GM18511 (cell line): Measurements from ENCODE around the gene ATXN7L3.

Experiments used
- ATAC-seq: cut with Tn5 transposase; IDR thresholded peaks from one replicate; pipeline ENCODE4 v1.9.1; 2021; ENCODE audit warnings: mild to moderate bottlenecking, moderate library complexity; ENCODE audit not compliant: unreplicated experiment

ATXN7L3 gene

DNA sequence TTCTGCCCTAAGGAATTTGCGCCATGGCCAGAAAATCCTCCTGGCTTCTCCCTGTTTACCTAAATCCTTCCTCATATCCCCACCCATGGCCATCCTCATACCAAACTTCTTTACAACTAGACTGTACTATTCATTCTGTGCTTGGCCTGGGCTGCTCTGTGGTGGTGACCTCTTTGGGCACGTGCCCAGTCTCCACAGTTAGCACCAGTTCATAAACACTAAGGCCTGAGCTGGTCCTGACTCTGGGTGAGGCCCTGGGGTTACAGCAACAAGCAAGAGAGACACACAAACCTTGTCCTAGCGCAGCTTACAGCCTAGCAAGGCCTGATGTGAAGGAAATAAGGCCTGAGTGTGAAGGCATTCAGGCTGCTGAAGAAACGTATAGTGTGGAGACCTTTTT, 3.1 kb upstream of the ATXN7L3 start:
- no peak for ATAC-seq

DNA sequence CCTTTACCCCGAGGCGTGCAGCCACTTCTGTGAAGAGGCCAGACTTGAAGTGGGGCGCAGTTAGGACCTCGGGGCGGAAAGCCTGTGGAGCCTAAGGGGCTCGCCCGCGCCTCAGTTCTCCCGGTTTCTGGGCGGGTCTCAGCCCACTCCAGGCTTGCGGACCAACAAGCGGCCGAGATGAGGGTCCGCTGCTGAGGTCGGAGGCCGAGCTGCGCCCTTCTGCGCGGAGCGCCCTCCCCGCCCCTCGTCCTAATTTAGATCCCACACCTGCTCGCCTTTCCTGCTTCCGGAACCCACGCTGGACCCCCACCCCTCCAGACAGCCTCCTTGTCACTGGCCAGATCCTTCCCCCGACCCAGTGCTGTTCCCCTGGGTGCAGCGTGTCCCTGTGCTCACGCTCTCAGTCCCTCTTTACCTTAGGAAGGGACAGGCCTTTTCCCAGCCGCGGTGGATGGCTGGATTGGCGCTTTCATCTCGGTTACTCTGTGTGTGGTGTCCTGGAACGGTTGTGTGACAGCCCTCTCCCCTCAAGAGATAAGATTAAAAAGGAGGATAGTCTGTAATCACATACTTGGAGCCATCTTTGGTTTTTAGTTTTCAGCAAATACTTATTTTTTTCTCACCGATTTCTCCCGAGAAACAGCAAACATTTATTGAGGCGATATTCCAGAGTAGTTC, 933 bp upstream of the ATXN7L3 start:
- ATAC-seq, result no peak

GRCh38 chr17:44198721-44199552, 747 bp downstream of the ATXN7L3 start:
- ATAC-seq, result peak; percentile 30

DNA sequence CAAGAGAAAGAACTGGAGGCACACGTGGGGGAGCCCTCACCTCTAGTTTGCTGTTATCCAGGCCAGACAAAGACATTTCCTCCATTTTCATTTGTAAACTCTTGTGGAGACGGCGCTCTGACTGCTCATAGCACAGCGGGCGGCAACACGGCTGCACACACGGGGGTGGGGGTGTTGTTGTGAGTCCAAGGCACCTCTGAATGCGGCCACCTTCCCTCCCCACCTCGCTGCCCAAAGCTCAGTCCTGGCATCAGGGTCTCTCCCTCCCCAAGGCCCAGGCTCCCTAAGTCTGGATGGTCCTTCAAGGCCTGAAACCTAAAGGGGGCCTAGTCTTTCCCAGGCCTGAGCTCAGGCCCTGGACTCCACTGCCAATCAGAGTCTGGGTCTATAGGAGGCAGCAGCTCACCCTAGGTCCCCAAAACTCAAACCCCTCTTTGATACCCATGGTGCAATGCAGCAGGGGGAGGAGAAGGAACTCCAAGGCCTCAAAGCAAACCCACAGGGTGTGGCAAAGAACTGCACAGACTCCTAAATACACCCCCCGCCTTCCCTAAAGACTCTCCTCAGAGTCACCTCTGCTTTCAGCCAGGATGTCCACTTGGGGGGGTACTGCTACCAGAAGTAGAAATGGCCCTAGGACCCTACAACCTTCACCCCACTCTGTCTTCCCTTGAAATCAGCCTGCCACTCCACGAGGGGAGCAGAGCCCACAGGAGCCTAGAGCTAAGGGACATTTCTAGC, 1.5 kb downstream of the ATXN7L3 start:
- no peak for ATAC-seq

DNA sequence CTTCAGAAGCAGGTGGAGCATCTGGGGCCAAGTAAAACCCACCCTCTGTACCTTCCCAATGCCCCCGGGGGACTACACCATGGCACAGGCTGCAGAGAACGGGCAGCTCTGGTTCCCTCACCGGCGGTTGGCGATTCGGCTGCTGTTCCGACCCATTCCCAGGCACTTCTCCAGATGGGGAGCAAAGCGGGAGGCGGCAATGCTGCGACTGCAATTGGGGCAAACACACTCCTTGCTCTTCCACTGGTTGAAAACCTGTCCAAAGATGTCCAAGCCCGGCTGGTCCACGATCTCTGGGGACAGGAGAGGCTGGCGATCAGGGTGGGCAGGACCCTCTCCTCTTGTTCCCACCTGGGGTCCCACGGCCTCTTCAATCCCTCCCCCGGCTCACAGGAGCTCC, 2.6 kb downstream of the ATXN7L3 start:
- ATAC-seq, result no peak

- no peak for ATAC-seq
These were observed 6.2 kb downstream of the ATXN7L3 start for GRCh38 chr17:44193326-44194084.

GRCh38 chr17:44192750-44193149, 6.9 kb downstream of the ATXN7L3 start:
- ATAC-seq, result no peak

GRCh38 chr17:44191941-44192496, 7.7 kb downstream of the ATXN7L3 start:
- no peak for ATAC-seq

DNA sequence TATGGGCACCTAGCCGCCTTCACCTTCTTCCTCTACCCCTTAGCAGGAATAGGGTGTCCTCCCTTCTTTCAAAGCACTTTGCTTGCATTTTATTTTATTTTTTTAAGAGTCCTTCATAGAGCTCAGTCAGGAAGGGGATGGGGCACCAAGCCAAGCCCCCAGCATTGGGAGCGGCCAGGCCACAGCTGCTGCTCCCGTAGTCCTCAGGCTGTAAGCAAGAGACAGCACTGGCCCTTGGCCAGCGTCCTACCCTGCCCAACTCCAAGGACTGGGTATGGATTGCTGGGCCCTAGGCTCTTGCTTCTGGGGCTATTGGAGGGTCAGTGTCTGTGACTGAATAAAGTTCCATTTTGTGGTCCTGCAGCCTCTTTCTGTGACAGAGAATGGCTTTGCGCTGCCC, 8.3 kb downstream of the ATXN7L3 start:
- no peak for ATAC-seq

- ATAC-seq, result no peak
These were observed 9.2 kb downstream of the ATXN7L3 start for GRCh38 chr17:44190481-44190880.

DNA sequence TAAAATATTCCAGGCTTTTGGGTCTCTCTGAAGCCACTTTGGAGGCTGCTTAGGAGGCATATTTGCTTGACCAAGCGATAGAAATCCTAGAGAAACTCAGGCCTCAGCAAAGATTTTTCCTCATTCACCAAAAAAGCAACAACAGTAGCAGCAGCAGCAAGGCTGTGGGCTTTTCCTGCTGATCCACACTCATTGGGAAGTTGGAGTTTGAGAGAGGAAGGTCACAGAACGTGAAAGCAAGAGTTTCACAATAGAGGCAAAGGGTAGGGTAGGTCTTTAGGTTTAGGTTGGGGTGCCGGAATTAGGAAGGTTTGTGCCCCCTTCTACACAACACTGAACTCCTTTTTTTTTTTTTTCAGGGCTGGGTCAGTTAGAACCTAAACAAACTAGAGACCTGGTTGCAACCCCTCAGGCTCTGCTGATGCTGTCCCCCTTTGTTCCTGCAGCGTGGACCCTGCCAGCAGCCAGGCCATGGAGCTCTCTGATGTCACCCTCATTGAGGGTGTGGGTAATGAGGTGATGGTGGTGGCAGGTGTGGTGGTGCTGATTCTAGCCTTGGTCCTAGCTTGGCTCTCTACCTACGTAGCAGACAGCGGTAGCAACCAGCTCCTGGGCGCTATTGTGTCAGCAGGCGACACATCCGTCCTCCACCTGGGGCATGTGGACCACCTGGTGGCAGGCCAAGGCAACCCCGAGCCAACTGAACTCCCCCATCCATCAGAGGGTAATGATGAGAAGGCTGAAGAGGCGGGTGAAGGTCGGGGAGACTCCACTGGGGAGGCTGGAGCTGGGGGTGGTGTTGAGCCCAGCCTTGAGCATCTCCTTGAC, 10.9 kb downstream of the ATXN7L3 start:
- ATAC-seq, result no peak

- ATAC-seq, result peak; percentile 60
These were observed 12.4 kb downstream of the ATXN7L3 start for GRCh38 chr17:44187131-44187899.

- ATAC-seq, result peak; percentile 90
These were observed 13.2 kb downstream of the ATXN7L3 start, which contains the start of gene TMUB2 for GRCh38 chr17:44186307-44187130. Gene TMUB2 (plus strand): TSS chr17:44186972. CDS start chr17:44187709, 737 bp downstream.

GRCh38 chr17:44184212-44184810, 15.4 kb downstream of the ATXN7L3 start:
- no peak for ATAC-seq

DNA sequence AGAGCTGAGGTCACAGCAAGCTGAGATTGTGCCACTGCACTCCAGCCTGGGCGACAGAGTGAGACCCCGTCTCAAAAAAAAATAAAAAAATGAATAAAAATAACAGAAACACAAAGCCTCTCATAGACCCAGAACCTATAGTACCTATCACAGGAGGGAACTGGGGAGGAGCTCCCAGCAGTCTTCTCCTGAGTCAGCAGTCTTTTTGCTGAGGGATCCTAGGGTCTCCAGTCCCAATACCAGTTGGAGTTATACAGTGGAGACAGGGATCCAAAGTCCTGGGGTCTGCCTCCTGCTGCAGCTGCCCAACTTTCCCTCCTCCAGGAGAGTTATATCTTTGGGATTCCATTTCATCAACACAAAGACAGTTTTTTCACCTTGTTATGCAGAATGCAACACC, 16.7 kb downstream of the ATXN7L3 start:
- ATAC-seq, result no peak

- ATAC-seq, result no peak
These were observed 21.6 kb downstream of the ATXN7L3 start for GRCh38 chr17:44178133-44178532.

DNA sequence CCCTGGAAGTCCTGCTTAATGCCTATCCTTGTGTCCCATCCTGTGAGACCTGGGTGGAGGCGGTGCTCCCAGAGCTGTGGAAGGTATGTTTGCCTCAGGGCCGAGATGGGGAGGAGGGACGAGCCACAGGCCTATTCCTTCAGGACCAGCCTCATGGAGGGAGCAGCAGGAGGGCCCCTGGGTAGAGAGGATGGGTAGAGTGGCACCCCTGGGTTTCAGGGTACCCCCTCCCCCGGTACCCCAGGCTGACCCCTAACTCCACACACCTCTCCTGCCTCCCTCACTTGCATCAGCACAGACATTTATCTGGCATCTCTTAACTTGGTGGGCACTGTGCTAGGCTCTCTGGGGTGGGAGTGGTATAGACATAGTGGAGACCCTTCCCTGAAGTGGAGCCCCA, 22.0 kb downstream of the ATXN7L3 start:
- no peak for ATAC-seq
